ENCODE results near the gene MAPK8.
"Not testable (repeated sequence)": the region's sequence is repeated elsewhere in the genome, so short reads cannot be mapped to it uniquely, and the experiment has no call there.

Gene MAPK8

DNA sequence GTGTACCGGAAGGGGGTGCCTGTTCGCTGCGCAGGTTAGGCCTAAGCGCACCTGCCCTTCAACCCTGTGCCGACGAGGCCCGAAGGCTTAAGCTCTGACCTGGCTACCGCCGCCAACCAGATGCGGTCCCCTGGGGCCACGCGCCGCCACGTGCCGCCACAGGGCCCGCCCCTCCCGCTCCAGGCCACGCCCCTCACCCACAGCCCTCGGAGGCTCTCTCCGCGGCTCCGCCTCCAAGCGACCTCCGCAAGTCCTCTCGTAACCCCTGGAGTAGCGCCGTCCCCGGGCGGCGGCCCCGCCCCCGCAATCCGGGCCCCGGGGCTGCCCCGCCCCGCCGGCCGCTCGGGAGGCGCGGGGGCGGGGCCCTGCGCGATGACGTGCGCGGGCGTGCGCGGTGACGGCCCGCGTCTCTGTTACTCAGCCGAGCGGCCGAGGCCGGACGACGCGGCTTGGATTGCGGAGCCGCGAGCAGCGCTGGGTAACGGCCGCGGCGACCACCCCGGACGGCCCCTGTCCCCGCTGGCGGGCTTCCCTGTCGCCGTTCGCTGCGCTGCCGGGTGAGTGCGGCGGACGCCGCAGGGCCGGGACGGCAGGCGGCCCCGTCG lies at the start of gene MAPK8:
MAPK8 (plus strand) TSS at position 413 of the 605 bp plus-strand sequence. CDS start 94,984 bp downstream, outside the sequence.
- Mint-ChIP-seq H3K27me3 (no peaks in the 10 kb centered on the region), H3K4me1 (ENCODE audit: low read depth) (peaks cover 18% of the 10 kb centered on the region), H3K36me3 (ENCODE audit: low read depth) (no peaks in the 10 kb centered on the region), H3K4me3 (peak within 1 kb of the TSS; percentile 81), H3K27ac (peak within 1 kb of the TSS; percentile 71), H3K9me3 (no peaks in the 10 kb centered on the region)
- intact Hi-C loops (cut with micrococcal nuclease), result loop anchor here (5.0 kb wide), 1 partner anchor 201 kb away; no protein-coding TSS in a partner anchor

GRCh38 chr10:48257407-48257961 lies 49.0 kb upstream of the MAPK8 start:
- Mint-ChIP-seq H3K4me1 (ENCODE audit: low read depth) (no peaks in the 10 kb centered on the region), H3K36me3 (ENCODE audit: low read depth) (no peaks in the 10 kb centered on the region), H3K9me3 (no peaks in the 10 kb centered on the region), H3K4me3 (no peak overlapping the region), H3K27ac (no peak overlapping the region), H3K27me3 (no peaks in the 10 kb centered on the region)
- intact Hi-C loops (cut with micrococcal nuclease), result no loop called here

DNA sequence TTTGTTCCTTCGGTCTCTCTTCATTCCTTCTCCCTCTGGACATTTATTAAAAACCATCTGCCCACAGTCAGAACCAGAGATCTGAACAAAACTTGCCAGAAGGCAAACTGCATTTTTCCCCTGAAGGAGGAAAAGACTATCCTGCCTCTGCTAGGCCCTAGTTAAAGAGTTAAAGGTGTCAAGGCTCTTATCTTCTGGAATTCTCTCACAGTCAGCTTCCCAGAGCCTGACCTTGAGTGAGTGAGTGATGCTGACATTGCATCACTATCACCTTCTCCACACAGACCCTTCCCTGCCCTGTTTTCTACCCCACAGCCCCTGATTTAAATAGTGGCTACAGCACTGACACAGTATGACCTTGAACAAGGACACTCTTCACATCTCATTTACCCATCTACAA lies 48.4 kb upstream of the MAPK8 start:
- Mint-ChIP-seq H3K9me3 (no peaks in the 10 kb centered on the region), H3K27me3 (no peaks in the 10 kb centered on the region), H3K36me3 (ENCODE audit: low read depth) (no peaks in the 10 kb centered on the region), H3K4me3 (no peak overlapping the region), H3K4me1 (ENCODE audit: low read depth) (no peaks in the 10 kb centered on the region), H3K27ac (no peak overlapping the region)
- intact Hi-C loops (cut with micrococcal nuclease), result no loop called here

DNA sequence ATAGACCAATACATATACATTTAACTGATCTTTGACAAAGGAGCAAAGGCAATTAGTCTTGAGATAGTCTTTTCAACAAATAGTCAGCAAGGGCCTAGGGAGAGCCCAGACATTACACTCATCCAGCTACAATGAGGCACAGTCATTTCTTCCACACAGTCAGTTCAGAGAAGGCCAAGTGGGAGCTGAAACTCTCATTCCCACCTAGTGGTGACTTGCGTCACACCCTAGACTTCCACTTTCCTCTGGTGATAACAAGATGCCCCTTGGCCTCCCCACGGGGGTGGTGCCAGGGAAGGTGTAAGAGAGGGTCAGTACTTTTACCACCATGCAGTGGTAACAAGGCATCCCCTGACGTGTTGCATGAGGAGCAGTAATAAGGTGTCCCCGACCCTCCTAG lies 39.9 kb upstream of the MAPK8 start:
- H3K27me3 Mint-ChIP-seq, result peaks cover under 1% of the 10 kb centered on the region
- H3K4me1 Mint-ChIP-seq (ENCODE audit: low read depth), result no peaks in the 10 kb centered on the region
- H3K36me3 Mint-ChIP-seq (ENCODE audit: low read depth), result no peaks in the 10 kb centered on the region
- no peaks in the 10 kb centered on the region for H3K9me3 Mint-ChIP-seq
- H3K27ac Mint-ChIP-seq, result no peak overlapping the region
- no peak overlapping the region for H3K4me3 Mint-ChIP-seq
- intact Hi-C loops (cut with micrococcal nuclease), result no loop called here

- Mint-ChIP-seq H3K27ac (no peak overlapping the region), H3K4me1 (ENCODE audit: low read depth) (no peaks in the 10 kb centered on the region), H3K4me3 (no peak overlapping the region), H3K9me3 (no peaks in the 10 kb centered on the region), H3K36me3 (ENCODE audit: low read depth) (no peaks in the 10 kb centered on the region), H3K27me3 (peaks cover 2% of the 10 kb centered on the region)
- intact Hi-C loops (cut with micrococcal nuclease), result no loop called here
Measured at GRCh38 chr10:48271047-48271730, 35.3 kb upstream of the MAPK8 start.

GRCh38 chr10:48272682-48273081 lies 33.8 kb upstream of the MAPK8 start:
- H3K36me3 Mint-ChIP-seq (ENCODE audit: low read depth), result no peaks in the 10 kb centered on the region
- no peak overlapping the region for H3K27ac Mint-ChIP-seq
- no peaks in the 10 kb centered on the region for H3K9me3 Mint-ChIP-seq
- intact Hi-C loops (cut with micrococcal nuclease), result no loop called here
- H3K27me3 Mint-ChIP-seq, result peaks cover 2% of the 10 kb centered on the region
- no peaks in the 10 kb centered on the region for H3K4me1 Mint-ChIP-seq (ENCODE audit: low read depth)
- no peak overlapping the region for H3K4me3 Mint-ChIP-seq

DNA sequence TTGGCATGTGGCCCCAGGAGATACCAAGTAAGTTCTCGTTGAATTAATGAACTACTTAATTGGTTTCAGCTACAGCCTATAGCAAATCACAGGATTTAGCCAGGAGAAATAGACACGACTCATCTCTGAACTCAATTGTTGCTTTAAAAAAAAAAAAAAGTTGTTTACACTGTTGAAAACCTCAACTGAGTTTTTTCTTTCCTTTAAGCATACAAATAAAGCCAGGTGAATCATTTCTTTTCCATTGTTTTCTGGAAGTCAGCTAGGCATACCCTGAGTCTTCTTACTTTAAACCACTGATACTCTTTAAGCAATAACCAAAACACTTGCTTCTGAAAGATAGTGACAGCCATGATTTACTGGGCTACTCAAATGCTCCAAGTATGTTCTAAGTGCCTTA lies 32.7 kb upstream of the MAPK8 start:
- Mint-ChIP-seq H3K27ac (no peak overlapping the region), H3K27me3 (peaks cover 2% of the 10 kb centered on the region), H3K4me3 (no peak overlapping the region), H3K36me3 (ENCODE audit: low read depth) (no peaks in the 10 kb centered on the region), H3K9me3 (no peaks in the 10 kb centered on the region), H3K4me1 (ENCODE audit: low read depth) (no peaks in the 10 kb centered on the region)
- intact Hi-C loops (cut with micrococcal nuclease), result no loop called here

DNA sequence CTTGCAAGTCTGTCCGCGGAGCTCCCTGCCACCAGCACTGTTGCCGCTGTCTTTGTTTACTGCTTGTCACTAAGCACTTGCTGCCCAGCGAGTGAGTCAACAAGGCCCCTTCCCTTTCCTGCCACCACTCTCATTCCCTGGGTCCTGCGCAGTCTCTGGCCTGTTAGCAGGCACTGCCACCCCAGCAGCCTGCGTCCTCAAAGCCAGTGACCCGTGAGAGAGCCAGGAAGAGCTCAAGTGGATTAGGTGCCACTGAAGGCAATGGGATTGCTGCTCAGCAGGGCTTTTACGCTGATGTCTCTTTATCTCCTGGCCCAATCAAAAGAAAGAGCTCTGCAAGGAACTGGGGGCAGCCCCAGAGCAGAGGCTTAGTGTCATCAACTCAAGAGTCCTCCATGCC lies 31.8 kb upstream of the MAPK8 start, which contains the start of gene FRMPD2:
FRMPD2 (minus strand) TSS at position 61 of the 400 bp plus-strand sequence. CDS start 129 bp downstream, outside the sequence.
- no peaks in the 10 kb centered on the region for H3K4me1 Mint-ChIP-seq (ENCODE audit: low read depth)
- intact Hi-C loops (cut with micrococcal nuclease), result no loop called here
- no peaks in the 10 kb centered on the region for H3K9me3 Mint-ChIP-seq
- H3K27me3 Mint-ChIP-seq, result peaks cover 2% of the 10 kb centered on the region
- H3K4me3 Mint-ChIP-seq, result no peak within 1 kb of the TSS
- H3K36me3 Mint-ChIP-seq (ENCODE audit: low read depth), result no peaks in the 10 kb centered on the region
- no peak within 1 kb of the TSS for H3K27ac Mint-ChIP-seq

- intact Hi-C loops (cut with micrococcal nuclease), result no loop called here
- no peak overlapping the region for H3K27ac Mint-ChIP-seq
- no peak overlapping the region for H3K4me3 Mint-ChIP-seq
- H3K36me3 Mint-ChIP-seq (ENCODE audit: low read depth), result no peaks in the 10 kb centered on the region
- H3K4me1 Mint-ChIP-seq (ENCODE audit: low read depth), result no peaks in the 10 kb centered on the region
- peaks cover 1% of the 10 kb centered on the region for H3K27me3 Mint-ChIP-seq
- H3K9me3 Mint-ChIP-seq, result peaks cover 7% of the 10 kb centered on the region
Measured at GRCh38 chr10:48277093-48277492, 29.4 kb upstream of the MAPK8 start.

DNA sequence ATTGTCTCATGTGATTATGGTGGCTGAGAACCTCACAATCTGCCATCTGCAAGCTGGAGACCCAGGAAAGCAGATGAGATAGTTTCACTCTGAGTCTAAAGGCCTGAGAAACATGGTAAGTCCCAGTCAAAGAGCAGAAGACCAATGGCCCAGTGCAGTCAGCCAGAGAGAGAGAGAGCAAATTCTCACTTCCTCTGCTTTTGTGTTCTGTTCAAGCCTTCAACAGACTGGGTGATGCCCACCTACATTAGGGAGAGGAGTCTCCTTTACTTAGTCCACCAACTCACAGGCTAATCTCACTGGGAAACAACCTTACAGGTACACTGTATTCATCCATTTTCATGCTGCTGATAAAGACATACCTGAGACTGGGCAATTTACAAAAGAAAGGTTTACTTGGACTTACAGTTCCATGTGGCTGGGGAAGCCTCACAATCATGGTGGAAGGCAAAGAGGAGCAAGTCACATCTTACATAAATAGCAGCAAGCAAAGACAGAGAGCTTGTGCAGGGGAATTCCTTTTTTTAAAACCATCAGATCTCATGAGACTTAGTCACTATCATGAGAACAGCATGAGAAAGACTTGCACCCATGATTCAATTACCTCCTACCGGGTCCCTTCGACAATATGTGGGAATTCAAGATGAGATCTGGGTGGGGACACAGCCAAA lies 27.3 kb upstream of the MAPK8 start:
- Mint-ChIP-seq H3K27me3 (peaks cover 1% of the 10 kb centered on the region), H3K36me3 (ENCODE audit: low read depth) (no peaks in the 10 kb centered on the region), H3K27ac (no peak overlapping the region), H3K9me3 (peaks cover 16% of the 10 kb centered on the region), H3K4me1 (ENCODE audit: low read depth) (no peaks in the 10 kb centered on the region), H3K4me3 (no peak overlapping the region)
- intact Hi-C loops (cut with micrococcal nuclease), result no loop called here

- H3K27ac Mint-ChIP-seq; H3K4me3 Mint-ChIP-seq; intact Hi-C loops (cut with micrococcal nuclease); H3K36me3 Mint-ChIP-seq (ENCODE audit: low read depth); H3K4me1 Mint-ChIP-seq (ENCODE audit: low read depth); H3K27me3 Mint-ChIP-seq: not testable (repeated sequence)
- peaks cover 18% of the 10 kb centered on the region for H3K9me3 Mint-ChIP-seq
Measured at GRCh38 chr10:48281697-48282096, 24.8 kb upstream of the MAPK8 start.

GRCh38 chr10:48282829-48283228 lies 23.6 kb upstream of the MAPK8 start:
- no peaks in the 10 kb centered on the region for H3K36me3 Mint-ChIP-seq (ENCODE audit: low read depth)
- H3K4me1 Mint-ChIP-seq (ENCODE audit: low read depth), result no peaks in the 10 kb centered on the region
- H3K27me3 Mint-ChIP-seq, result peaks cover 11% of the 10 kb centered on the region
- intact Hi-C loops (cut with micrococcal nuclease), result no loop called here
- H3K4me3 Mint-ChIP-seq, result no peak overlapping the region
- peaks cover 18% of the 10 kb centered on the region for H3K9me3 Mint-ChIP-seq
- no peak overlapping the region for H3K27ac Mint-ChIP-seq

DNA sequence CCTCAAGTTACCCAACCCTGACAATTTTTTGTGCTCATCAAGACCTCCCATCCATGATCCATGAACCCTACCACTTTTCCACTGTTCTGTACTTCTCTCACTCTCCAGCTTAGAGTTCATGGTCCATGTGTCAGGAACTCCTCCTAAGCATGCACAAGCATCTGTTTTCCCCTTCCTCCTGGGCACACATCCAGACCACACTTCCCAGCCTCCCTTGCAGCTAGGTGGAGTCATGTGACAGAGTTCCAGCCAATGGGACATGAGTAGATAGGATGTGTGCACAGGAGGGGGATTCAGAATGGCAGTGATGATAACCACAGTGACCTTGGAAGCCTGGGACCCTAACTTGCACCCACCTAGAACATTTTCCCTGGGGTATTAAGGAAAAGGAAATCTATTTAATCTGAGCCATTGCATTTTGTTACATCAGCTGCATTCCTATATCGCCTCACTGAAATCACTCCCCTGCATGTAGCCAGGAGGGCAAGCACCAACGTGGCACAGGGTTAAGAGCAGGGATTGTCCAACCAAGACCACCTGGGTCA lies 22.4 kb upstream of the MAPK8 start:
- no peaks in the 10 kb centered on the region for H3K4me1 Mint-ChIP-seq (ENCODE audit: low read depth)
- H3K27ac Mint-ChIP-seq, result no peak overlapping the region
- no peak overlapping the region for H3K4me3 Mint-ChIP-seq
- H3K36me3 Mint-ChIP-seq (ENCODE audit: low read depth), result no peaks in the 10 kb centered on the region
- H3K27me3 Mint-ChIP-seq, result peaks cover 12% of the 10 kb centered on the region
- H3K9me3 Mint-ChIP-seq, result peaks cover 18% of the 10 kb centered on the region
- intact Hi-C loops (cut with micrococcal nuclease), result no loop called here

DNA sequence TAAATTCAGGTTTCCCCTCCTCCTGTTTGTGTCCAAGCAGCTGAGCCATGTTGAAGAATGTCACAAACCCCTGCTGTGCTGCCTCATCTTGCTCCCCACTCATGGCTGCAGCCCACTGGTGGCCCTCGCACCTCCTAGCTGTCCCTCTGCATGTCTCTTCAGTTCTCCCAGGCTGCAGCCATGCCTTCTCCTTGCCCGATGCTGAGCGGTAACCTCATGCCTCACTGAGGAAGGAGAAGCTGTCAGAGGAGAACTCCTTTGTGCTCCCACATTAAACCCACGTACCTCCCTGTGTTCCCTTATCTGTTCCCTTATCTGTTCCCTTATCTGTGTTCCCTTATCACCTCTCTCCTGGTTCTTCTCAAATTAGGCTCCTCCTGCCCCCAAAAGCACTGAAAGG lies 21.7 kb upstream of the MAPK8 start:
- no peaks in the 10 kb centered on the region for H3K36me3 Mint-ChIP-seq (ENCODE audit: low read depth)
- intact Hi-C loops (cut with micrococcal nuclease), result no loop called here

More for the DNA sequence above, 21.7 kb upstream of the MAPK8 start:
- H3K4me1 Mint-ChIP-seq (ENCODE audit: low read depth), result peaks cover 1% of the 10 kb centered on the region
- H3K27me3 Mint-ChIP-seq, result peaks cover 11% of the 10 kb centered on the region
- H3K27ac Mint-ChIP-seq, result no peak overlapping the region
- peaks cover 18% of the 10 kb centered on the region for H3K9me3 Mint-ChIP-seq
- H3K4me3 Mint-ChIP-seq, result no peak overlapping the region

All from dendritic cell treated with granulocyte-macrophage colony-stimulating factor and Interleukin-4, amounts not matched to agents 40 ng/mL and 50 ng/mL, for 4 days (primary cell).